ENCODE results near the gene RIPPLY3.

GRCh38 chr21:37043818-37044217 is 37.3 kb downstream of the RIPPLY3 start:
- TF ChIP-seq CTCF (conservative IDR thresholded peaks at IDR 0.05 in 1 of 2, IDR thresholded peaks at IDR 0.05 in 1 of 2; ENCODE audit: low read depth in 1 of 2, low read length in 2 of 2) = no peak
- no peak for TF ChIP-seq EZH2 (IDR thresholded peaks at IDR 0.05; ENCODE audit: low read length, missing control alignments)
